ENCODE data around the gene SPIB.

SPIB gene

GRCh38 chr19:50419022-50419579, 363 bp downstream of the SPIB start:
- no peak for DNase-seq (ENCODE audit: low read depth in 2 of 2)

- no peak for DNase-seq (ENCODE audit: low read depth in 2 of 2)
These were observed 870 bp downstream of the SPIB start for GRCh38 chr19:50419580-50420035.

GRCh38 chr19:50420127-50420526, 1.4 kb downstream of the SPIB start:
- DNase-seq (ENCODE audit: low read depth in 2 of 2): no peak

- no peak for DNase-seq (ENCODE audit: low read depth in 2 of 2)
These were observed 2.1 kb downstream of the SPIB start for GRCh38 chr19:50420808-50421207.

- DNase-seq (ENCODE audit: low read depth in 2 of 2): no peak
These were observed 3.9 kb downstream of the SPIB start for GRCh38 chr19:50422397-50423278.

- DNase-seq (ENCODE audit: low read depth in 2 of 2): no peak
These were observed 4.8 kb downstream of the SPIB start for GRCh38 chr19:50423279-50424113.

- DNase-seq (ENCODE audit: low read depth in 2 of 2): no peak
These were observed 6.8 kb downstream of the SPIB start for GRCh38 chr19:50425581-50425980.

GRCh38 chr19:50427318-50427925, 8.7 kb downstream of the SPIB start:
- no peak for DNase-seq (ENCODE audit: low read depth in 2 of 2)

GRCh38 chr19:50427997-50428425, 9.3 kb downstream of the SPIB start:
- DNase-seq (ENCODE audit: low read depth in 2 of 2): no peak

GRCh38 chr19:50428772-50429463, 10.2 kb downstream of the SPIB start:
- no peak for DNase-seq (ENCODE audit: low read depth in 2 of 2)

- no peak for DNase-seq (ENCODE audit: low read depth in 2 of 2)
These were observed 12.2 kb downstream of the SPIB start for GRCh38 chr19:50430888-50431342.

- peak; percentile 75 to 79 for DNase-seq (ENCODE audit: low read depth in 2 of 2)
These were observed 12.8 kb downstream of the SPIB start for GRCh38 chr19:50431343-50432220.

- DNase-seq (ENCODE audit: low read depth in 2 of 2): no peak
These were observed 13.7 kb downstream of the SPIB start, which contains the start of gene MYBPC2 for GRCh38 chr19:50432221-50433028. Gene MYBPC2 (plus strand): TSS chr19:50432892. CDS start chr19:50432954, 62 bp downstream.

- no peak for DNase-seq (ENCODE audit: low read depth in 2 of 2)
These were observed 14.8 kb downstream of the SPIB start for GRCh38 chr19:50433201-50434180.

GRCh38 chr19:50434525-50434924, 15.8 kb downstream of the SPIB start:
- DNase-seq (ENCODE audit: low read depth in 2 of 2): no peak

GRCh38 chr19:50435221-50435620, 16.5 kb downstream of the SPIB start:
- DNase-seq (ENCODE audit: low read depth in 2 of 2): no peak

- DNase-seq (ENCODE audit: low read depth in 2 of 2): no peak
These were observed 16.9 kb downstream of the SPIB start for GRCh38 chr19:50435627-50436026.

- no peak for DNase-seq (ENCODE audit: low read depth in 2 of 2)
These were observed 19.2 kb downstream of the SPIB start for GRCh38 chr19:50437862-50438449.

All from stimulated activated CD4-positive, alpha-beta T cell treated with anti-CD3 and anti-CD28 coated beads, Interleukin-12 subunit alpha, Interleukin-12 subunit beta, amount 100 ng/mL, for 24 hours (primary cell).